GM19452 (cell line): ENCODE data around the gene MEF2C.

ENCODE experiments used
- ATAC-seq: cut with Tn5 transposase; IDR thresholded peaks from one replicate; pipeline ENCODE4 v1.9.1; 2021; ENCODE audit not compliant: unreplicated experiment

Gene MEF2C

DNA sequence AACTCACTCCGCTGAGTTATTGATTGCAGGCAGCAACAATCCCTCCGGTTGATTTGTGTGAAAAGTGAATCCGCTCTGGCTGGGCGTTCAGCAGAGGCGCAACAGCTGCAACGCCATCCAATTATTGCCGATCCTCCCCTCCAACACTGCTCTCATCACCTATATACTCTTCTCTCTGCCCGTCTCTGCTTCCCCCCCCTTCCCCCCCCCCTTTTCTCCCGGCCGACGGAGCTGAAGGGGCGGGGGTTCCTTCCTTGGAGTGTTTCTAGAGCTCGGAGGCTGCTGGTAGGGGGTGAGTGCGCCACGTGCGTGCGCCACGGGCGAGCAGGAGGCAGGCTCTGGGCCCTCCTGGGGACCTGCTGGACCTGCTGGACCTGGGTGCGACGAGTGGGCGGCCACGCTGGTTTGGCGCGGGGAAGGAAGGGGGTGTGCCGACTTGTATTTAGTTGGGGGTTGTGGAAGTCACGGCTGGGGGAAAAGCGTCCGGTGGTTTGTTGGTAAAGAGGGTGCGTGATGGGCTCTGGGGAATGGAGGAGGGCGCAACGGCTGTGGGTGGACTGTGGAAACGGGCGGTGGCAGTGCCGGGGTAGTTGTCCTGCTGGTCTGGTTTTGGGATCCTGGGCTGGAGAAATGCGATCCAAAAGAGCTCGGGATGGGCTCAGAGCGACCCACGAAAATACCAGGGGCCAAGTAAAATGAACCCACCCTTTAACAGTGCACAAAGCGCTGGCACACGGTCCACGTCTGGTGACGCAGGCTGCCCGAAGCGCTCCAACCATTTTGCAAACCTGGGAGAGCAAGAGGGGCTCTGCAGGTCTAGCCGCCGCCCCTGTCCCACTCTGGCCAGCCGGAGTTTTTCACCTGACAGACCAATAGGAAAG, 6.4 kb upstream of the MEF2C start:
- ATAC-seq, result peak; percentile 30

GRCh38 chr5:88888848-88889188, 5.8 kb upstream of the MEF2C start:
- peak; percentile 4 for ATAC-seq

DNA sequence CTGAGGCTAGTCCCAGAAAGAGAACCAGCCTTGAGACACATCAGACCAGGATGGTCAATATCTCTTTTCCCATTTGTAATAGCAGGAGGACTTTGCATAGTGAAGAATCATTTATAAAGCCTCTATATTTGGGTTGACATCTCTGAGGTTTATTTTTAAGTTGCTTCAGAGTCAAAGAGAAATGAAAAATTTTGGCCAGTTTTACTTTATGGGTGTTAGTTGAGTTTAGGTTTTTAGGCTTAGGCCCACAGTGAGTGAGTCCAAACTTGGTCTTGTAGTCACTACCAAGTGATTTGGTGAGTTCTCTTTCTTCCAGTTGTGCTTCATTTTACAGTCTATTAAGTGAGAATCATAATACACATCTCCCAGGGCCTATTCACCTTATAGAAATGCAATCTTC, 5.3 kb upstream of the MEF2C start:
- no peak for ATAC-seq

- ATAC-seq, result no peak
These were observed 4.4 kb upstream of the MEF2C start for GRCh38 chr5:88887342-88887741.

DNA sequence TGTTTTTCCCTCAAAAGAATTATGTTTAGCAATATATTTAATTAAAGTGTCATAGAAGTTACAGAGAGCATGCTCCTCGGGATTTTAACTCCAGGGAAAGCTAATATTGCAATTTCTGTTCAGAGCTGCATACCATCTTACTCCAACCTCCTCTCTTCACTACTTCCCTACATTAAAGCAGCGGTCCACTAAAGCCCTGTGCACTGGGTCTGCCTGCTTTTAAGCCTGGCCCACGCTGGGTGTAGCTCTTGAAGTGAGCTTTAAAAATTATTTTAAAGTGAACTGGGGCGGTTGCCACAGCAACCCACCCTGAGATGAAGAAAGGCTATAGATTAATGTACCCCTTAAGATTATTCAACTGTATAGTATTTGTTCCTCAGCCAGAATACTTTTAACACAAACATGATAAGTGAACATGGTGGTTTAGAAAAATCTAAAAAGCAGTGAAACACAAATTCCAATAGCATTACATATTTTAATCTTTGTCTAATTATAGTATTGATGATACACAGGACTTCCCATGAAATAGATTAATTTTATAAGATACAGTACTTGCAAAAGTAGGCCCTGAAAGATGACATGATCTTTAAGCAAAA, 3.9 kb upstream of the MEF2C start:
- ATAC-seq, result no peak

DNA sequence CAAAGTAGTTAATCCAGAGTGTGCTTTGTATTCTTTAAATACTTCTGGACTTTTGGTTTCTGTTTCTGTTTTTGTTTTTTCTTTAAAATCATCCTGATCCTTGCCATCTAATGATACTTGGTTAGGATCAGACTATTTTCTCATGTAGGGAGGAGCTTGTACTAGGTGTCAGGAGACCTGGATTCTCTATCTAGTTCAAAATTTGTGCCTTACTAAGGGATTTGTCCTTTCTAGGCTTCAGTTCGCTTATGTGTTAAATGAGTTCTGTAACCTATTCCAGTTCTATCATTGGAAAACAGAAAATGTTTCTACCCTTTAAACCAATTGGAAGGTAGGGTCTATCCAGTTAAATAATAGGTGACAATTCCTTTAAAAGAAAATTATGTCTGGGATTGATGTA, 3.3 kb upstream of the MEF2C start:
- no peak for ATAC-seq

- ATAC-seq, result no peak
These were observed 2.0 kb upstream of the MEF2C start for GRCh38 chr5:88885002-88885401.

GRCh38 chr5:88884608-88884877, 1.6 kb upstream of the MEF2C start:
- no peak for ATAC-seq

DNA sequence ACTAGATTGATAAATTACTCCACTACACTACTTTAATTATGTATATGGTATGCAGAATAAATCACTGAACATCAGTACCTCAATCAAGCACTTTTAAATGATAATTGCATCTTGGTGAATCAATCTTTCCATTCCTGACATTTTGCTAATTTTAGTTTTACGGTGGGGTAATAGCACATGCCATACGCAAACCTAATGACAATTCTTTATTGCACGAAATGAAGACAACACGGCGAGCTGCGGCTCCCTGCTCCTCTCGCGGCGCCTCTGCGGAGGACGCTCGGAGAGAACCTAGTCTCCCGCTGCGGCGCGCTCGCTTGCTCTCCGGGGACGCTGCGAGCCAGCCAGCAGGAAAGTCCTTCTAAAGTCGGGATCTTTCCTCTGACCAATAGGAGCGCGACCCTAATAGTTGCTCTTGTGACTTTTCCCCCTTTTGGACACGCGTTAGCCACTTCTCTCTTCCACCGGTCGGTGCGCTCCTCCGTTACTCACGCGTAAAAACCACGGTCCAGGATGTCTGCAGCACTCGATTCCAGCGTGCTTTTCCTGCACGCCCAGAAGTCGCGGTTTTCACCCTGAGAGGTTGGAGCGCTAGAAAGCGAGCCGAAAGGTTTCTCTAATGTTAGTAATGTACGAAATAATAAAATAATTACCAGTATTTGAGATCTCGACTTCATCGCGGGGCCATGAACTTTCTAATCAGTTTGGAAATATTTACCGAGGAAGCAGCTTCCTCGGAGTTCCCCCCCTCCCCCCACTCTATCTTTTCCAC, 1.0 kb upstream of the MEF2C start:
- ATAC-seq, result peak; percentile 24

DNA sequence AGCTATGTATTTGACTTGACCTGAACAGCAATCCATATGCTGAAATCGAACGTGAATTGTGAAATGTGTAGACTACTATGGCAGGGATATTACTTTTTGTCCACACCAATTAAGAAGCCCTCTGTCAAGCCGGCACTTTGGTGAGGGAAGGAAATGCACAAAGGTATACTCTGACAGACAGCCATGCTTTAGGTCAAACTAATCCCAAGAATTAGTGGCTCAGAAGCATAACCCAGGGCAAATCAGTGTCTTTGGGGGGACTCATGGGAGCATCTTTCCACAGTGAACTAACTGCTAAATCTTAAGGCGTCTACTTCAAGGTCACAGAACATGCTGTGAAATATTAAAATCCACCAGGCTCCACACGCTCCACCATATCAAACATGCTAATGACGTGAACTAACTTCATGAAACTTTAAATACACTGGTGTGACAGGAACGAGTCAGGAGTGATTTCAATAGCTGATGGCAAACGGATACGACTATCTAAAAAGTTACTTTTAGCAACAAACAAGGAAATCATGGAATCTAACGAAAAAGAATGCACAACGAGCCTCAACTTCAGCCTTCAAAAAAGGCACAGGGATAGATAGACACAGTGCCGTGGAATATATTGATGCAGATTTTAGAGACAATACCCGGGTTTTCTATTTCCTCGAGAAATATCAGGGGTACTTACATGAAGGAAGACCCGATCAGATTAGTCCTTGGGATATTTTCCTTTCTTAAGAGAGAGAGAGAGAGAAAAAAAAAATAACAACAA, 527 bp downstream of the MEF2C start:
- ATAC-seq, result no peak

DNA sequence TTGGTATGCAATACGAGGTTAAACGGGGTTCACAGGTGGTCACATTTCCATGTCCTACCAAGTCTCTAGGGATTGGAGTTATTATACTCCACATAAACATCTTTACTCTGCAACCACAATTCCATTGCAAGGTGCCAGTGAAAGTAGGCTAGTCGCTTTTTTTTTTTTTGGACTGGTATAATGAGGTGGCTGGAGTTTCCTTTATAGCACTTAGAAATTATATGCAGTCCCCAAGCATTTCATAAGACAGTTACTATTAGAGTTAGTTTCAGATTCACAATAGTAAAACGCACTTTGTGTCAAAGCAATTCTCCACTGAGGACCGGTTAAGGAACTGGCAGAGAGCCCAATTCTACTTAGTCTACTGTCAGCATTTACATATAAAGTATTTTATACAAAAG, 1.4 kb downstream of the MEF2C start:
- ATAC-seq, result peak; percentile 27

DNA sequence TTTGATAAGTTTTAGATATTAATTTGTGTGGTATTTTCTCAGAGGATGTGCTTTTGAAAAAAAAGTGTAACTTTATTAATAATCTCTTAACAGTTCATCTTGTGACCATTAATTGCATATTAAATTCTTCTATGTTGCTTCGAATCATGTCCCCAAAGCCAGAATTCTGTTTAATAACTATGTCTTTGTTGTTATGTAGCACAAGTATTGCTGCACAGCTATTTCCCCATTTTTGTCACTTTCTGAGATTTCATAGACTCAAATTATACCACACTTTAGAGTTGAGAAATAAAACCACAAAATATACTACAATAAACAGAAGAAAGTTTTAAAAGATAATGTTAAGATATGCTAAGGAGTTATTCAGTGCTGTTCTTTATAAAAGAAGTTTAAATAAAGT, 2.8 kb downstream of the MEF2C start:
- ATAC-seq, result no peak

GRCh38 chr5:88879724-88880123, 3.3 kb downstream of the MEF2C start:
- ATAC-seq, result no peak

DNA sequence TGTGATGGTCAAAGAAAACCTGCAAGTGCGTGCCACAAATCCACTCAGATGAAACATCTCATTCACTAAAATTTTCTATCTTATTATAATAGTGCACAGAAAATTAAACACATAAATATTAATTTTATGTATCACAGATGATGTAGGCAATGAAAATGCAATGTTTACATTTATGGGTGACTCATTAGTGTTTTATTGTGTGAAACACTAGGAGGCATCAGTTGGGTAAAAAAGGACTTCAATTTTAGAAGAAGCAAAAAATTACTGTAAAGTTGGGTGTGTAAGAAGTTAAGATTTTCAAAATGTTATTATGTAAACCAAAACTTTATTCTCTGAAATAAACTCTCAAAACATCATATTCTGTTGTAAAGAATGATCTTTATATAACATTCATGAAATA, 4.0 kb downstream of the MEF2C start:
- ATAC-seq, result no peak

GRCh38 chr5:88877826-88878225, 5.2 kb downstream of the MEF2C start:
- no peak for ATAC-seq

GRCh38 chr5:88876714-88877113, 6.3 kb downstream of the MEF2C start:
- no peak for ATAC-seq

GRCh38 chr5:88875341-88876234, 7.4 kb downstream of the MEF2C start:
- ATAC-seq, result no peak

DNA sequence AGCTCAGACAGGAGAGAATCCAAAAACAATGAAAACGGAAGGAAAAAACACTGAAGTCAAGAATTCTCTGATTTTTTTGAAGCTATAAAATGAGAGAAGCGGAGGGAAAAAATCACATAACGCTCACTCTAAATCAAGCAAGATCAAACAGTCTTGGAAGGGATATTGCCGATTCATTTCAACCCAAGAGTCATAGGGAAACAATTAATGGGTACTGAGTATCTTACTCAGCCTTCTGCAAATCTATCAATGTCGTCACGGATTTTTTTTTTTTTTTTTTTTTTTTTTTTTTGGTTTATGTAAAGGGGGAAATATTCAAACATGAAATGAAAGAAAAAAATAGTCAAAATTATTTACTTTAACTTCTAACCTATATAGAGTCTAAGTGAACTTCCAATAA, 9.5 kb downstream of the MEF2C start:
- ATAC-seq, result peak; percentile 41

DNA sequence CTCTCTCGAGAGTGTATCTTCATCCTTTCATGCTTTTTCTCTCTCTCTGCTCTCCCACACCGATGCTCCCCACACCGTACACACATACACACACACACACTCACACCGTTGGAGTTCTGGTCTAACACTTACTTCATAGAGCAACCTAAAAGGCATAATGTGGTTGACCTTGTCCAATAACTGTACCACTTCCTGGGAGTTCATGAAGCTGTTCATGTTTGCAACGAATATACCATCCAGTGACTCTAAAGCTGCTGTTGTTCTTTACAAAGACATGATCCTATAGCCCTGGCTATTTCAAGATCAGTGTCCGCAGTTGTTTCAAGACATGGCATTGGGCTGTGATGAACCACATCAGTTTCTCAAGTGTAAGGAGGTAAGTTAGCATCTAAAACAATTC, 10.0 kb downstream of the MEF2C start:
- peak; percentile 45 for ATAC-seq

DNA sequence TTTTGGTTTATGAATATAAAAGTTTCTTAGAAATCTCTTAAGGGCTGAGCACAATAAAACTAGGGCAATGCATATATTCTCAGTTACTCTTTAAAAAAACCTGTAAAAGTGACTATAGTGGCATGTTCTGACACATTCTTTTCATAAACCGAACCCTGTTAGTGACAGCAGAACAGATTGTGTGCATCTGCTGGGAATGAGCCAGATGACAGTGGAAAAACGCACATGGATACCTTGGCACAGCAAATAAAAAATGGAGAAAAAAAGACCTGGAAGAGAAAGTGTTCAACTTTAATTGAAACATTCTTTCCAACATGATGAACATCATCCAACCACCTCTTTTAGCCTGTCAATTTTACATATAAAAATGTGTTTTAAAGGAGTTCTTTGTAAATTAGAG, 12.7 kb downstream of the MEF2C start:
- ATAC-seq, result no peak
